COLO829 (cell line): ENCODE results near the gene MS4A10.
"Not testable (repeated sequence)": the region's sequence is repeated elsewhere in the genome, so short reads cannot be mapped to it uniquely, and the experiment has no call there.

Experiments
- DNase-seq: peaks from one replicate; pipeline ENCODE4 v3.0.0; 2012; ENCODE audit warnings: low spot score

The MS4A10 gene

DNA sequence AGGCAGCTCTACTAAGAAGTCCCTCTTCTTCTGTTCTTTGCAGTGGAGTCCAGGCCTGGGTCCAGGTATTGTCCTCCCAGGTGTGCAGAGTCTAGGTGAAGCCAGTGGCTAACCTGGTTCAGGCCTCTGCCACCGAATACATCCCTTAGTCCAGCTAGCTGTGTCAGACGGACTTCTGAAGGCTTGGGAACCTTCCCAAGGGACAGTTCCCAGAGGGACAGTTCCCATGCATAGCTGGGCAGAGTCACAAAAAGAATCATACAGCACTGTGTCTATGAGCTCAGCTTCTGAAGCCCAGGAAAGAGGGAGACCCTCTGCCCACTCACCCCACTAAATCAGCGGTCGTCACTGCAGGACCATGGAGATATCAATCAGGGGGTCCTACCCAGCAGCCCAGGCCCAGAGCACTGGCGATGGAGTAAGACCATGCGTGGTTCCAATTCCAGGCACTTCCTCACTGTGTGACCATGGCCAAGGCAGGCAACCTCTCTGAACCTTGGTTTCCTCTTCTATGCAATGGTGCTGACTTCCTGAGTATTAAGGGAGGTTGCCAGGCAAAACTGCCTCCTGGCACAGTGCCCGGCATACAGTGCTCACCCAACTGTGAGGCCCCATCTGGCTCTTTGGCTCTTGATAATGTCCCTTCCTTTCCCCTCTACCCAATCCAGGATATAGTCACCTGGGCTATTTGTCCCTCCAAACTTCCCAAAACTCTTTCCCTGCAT is 3.4 kb downstream of the MS4A10 start:
- DNase-seq = no peak

GRCh38 chr11:60790726-60791125 is 5.6 kb downstream of the MS4A10 start:
- no peak for DNase-seq

- DNase-seq = no peak
These were observed 6.2 kb downstream of the MS4A10 start for GRCh38 chr11:60791153-60791933.

GRCh38 chr11:60792521-60792920 is 7.4 kb downstream of the MS4A10 start:
- no peak for DNase-seq

- no peak for DNase-seq
These were observed 10.2 kb downstream of the MS4A10 start for GRCh38 chr11:60795291-60795690.

DNA sequence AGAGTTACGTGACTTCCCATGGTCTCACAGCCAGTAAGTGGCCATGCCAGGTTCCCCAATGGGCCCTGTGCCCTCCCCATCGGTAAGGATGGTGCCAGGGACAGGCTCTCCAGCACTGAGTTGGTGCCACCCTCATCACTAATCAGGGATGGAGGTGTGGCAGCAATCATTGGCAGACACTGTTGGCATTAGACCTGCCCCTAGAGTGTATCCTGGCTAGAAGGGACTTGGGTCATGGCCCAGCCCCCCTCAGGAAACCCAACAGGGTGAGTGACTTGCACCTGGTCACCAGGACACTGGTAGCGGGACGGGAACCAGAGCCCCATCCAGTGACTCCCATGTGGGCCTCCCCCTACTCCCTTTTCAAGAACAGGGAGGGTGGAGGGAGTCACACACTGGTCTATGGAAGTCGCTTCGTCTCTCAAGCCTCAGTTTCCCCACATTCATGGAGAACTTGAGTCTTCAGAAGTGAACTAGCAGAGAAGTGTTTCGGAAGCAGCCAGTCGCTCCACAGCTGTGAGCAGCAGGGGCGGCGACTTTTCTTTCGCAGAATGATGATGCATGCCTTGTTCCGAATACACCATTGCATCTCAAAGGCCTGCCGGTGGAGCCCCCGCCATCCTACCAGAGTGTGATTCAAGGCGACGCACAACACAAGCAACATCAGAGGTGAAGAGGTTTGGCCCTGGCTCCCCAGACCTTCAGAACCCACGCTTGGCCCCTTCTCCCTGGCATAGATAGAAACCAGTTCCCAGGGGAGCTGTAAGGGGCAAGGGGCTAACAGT is 12.9 kb downstream of the MS4A10 start:
- DNase-seq = no peak

DNA sequence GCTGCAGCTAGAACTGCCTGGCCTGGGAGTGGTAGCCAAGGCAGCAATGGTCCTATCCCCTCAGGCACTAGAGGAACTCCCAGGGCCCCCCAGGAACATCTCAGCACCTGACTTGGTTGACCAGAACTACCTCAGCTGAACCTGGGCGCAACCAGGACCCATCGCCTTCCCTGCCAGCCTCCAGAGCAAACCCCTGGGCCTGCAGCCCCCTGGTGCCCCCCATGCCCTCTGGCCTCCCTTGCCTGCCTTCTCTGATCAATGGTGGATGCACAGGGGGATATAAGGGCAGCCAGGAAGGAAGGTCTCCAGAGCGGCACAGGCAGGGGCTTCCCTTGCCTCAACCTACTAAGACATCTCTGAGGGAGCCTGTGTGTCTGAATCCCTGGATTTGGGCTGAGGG is 13.5 kb downstream of the MS4A10 start:
- no peak for DNase-seq

GRCh38 chr11:60801194-60801593 is 16.1 kb downstream of the MS4A10 start:
- DNase-seq = no peak

- no peak for DNase-seq
These were observed 18.3 kb downstream of the MS4A10 start for GRCh38 chr11:60803273-60803936.

DNA sequence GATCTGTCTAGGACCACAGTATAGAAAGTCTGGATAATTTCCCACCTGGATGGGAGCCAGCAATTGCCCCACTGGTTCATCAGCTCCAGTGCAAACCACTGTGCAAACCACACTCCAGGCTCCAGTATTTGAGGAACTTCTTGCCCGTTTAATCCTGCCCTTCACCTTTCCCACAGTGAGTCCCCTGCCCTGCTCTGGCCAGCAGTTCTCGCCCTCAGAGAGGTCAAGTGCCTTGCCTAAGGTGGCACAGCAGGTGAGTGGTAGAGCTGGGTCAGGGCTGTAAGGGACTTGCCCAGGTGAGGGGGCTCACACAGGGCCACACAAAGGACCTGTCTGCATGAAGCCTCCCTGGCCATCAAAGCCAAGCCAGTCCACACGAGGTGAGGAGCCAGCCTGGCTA is 24.1 kb downstream of the MS4A10 start:
- DNase-seq = no peak

DNA sequence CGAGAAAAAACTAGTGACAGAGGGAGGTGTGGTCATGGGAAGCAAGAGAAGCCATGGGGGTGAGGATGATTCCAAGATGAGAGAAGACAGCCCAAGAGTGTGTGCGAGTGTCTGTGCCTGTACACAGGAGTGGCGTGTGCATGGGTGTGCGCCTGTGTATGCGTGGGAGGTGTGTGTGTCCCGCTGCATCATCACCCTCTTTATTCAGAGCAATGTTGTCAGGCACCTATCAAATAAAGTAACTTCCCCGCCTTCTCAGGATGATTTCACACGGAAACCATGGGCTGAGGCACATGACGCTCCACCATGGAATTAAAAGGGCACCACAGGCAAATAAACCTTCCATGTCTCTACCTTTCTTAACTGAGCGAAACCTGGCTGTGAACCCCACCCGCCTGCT is 24.6 kb downstream of the MS4A10 start:
- no peak for DNase-seq

DNA sequence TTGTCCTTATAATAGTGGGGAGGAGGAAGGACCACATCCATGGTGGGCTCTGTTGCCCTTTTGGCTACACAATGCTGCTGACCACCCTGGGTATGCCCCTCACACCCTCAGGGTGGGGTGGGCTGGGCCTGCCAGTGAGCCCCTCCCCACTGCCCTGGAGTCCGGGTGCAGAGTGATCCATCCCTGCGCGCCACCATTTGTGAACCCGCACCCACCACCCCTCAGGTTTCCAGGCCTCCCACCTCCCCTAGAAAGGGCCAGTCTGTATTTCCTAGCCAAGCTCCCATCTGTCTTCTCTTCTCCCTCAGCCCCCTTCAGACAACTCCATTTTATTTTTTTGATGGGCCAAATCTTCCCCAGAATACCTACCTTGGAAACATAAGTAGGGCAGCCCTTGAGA is 25.0 kb downstream of the MS4A10 start:
- DNase-seq = no peak

DNA sequence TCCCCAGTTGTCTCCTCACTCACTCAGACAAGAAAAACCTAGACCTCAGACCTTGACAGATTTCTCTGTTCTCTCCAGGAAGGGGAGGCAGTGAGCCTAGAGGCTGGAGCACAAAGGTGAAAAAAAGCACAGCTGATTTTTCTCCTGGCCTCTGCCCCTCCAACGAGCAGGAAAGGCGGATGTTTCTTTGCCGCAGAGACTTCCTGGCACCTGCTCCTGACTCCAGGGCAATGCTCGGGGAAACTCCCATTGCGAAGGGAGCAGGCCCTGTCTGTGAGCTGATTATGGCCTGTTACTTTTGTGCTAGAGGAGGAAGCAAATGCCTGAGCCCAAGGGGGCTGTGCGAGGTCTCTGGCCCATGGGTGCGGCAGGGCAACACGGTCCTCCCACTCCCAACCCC is 25.4 kb downstream of the MS4A10 start:
- no peak for DNase-seq

- DNase-seq = no peak
These were observed 28.2 kb downstream of the MS4A10 start for GRCh38 chr11:60813324-60813723.

- DNase-seq = no peak
These were observed 29.0 kb downstream of the MS4A10 start for GRCh38 chr11:60814112-60814511.

GRCh38 chr11:60816590-60817157 is 31.5 kb downstream of the MS4A10 start:
- DNase-seq = no peak

GRCh38 chr11:60818057-60818456 is 32.9 kb downstream of the MS4A10 start:
- DNase-seq = no peak

- no peak for DNase-seq
These were observed 36.9 kb downstream of the MS4A10 start for GRCh38 chr11:60821827-60822599.

- not testable (repeated sequence) for DNase-seq
These were observed 38.7 kb downstream of the MS4A10 start for GRCh38 chr11:60823745-60824306.

DNA sequence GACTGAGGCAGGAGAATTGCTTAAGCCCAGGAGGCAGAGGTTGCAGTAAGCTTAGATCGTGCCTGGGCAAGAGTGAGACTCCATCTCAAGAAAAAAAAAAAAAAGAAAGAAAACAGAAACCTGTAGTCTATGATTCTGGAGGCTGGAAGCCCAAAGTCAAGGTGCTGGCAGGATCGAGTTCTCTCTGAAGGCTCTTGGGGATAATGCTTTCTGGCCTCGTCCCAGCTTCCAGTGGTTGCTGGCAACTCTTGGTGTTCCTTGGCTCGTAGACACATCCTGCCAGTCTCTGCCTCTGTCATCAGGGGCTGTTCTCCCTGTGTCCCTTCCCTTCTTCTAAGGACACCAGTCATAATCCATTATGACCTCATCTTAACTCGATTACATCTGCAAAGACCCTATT is 40.0 kb downstream of the MS4A10 start:
- no peak for DNase-seq

GRCh38 chr11:60825790-60826189 is 40.7 kb downstream of the MS4A10 start:
- no peak for DNase-seq
